Vagina (tissue), 2 donors: Measurements from ENCODE around the gene PRICKLE2.

Experiments used
- CTCF ChIP-seq, 3 experiments: fragments of 450-650 bp in 2 of 3; fragments of 200-600 bp in 1 of 3; sonication (generic) in 1 of 3; IDR thresholded peaks; one replicate each; pipeline ENCODE4 v1.5.1; 2017 to 2019; ENCODE audit warnings: antibody characterized with exemption in 3 of 3, mild to moderate bottlenecking in 2 of 3, moderate library complexity in 2 of 3
- POLR2A ChIP-seq, 2 donors: fragments of 450-650 bp; IDR thresholded peaks; one replicate each; pipeline ENCODE4 v1.6.1; 2017; ENCODE audit warnings: antibody characterized with exemption in 2 of 2, mild to moderate bottlenecking in 2 of 2, moderate library complexity in 2 of 2
- POLR2AphosphoS5 ChIP-seq, 2 donors: sonication (generic); formaldehyde crosslinking; IDR thresholded peaks; one replicate each; pipeline ENCODE4 v1.9.0; 2017; ENCODE audit warnings: antibody characterized with exemption in 2 of 2, mild to moderate bottlenecking in 2 of 2, low read depth in 1 of 2; ENCODE audit not compliant: insufficient read depth in 1 of 2

- TF ChIP-seq CTCF (IDR thresholded peaks at IDR 0.05) (no peak), POLR2A (IDR thresholded peaks at IDR 0.05) (peak in 1 of 2 donors; percentile 73), POLR2AphosphoS5 (IDR thresholded peaks at IDR 0.05; ENCODE audit: insufficient read depth in 1 of 2, low read depth in 1 of 2) (peak; percentile 59 to 95)
Observed at GRCh38 chr3:64267721-64268604, 42.7 kb upstream of the PRICKLE2 start.
